Hematopoietic multipotent progenitor cell treated with erythropoietin and hydrocortisone succinate and interleukin-3 and kit ligand, for 17 days (in vitro differentiated cells): ENCODE data around the gene YES1.
"Not testable (repeated sequence)": the region's sequence is repeated elsewhere in the genome, so short reads cannot be mapped to it uniquely, and the experiment has no call there.

Source experiments
- DNase-seq: peaks from one replicate; pipeline ENCODE4 v3.0.0-alpha.2; 2015; ENCODE audit warnings: low spot score

Gene YES1

GRCh38 chr18:820591-821165 is 8.6 kb upstream of the YES1 start:
- DNase-seq: no peak

GRCh38 chr18:816869-817268 is 4.8 kb upstream of the YES1 start:
- no peak for DNase-seq

GRCh38 chr18:816088-816653 is 4.1 kb upstream of the YES1 start:
- no peak for DNase-seq

GRCh38 chr18:815353-815752 is 3.3 kb upstream of the YES1 start:
- no peak for DNase-seq

DNA sequence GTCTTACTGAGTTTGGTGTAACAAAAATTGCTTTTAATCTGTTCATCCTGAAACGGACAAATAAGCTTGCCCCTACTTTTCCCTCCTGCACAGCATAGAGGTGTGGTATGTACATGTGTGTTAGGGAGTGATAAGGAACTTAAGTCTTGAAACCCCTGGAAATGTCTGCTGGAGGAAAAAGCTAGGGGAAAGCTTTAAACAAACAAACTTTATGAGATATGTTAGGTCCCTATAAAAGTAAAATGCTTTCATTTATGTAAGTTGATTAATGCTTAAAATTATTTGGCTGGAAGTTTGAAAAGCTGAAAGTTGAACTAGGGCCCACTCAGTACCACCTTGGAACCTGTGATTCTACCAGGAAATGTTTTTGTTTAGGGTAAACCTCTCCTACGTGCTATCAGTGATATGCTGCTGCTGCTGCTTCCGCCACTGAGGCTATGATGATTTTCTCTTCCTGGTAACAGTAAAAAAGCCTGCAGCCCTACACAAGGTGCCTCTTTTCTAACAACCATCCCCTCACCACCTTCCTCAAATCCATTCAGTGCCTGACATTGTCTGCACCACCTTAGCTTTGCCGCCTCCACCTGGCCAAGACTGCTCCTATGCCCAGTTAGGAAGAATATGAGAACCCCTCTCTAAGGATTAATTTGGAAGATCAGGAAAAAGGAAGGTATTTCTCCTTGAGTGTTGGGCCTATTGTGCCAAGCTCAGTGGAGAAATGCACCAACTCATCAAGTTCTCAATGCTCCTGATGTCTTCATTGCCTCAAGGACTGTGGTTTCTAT is 2.5 kb upstream of the YES1 start:
- DNase-seq: peak; percentile 36

GRCh38 chr18:813172-814071 is 1.4 kb upstream of the YES1 start:
- DNase-seq: peak; percentile 27

- DNase-seq: peak; percentile 76
Observed at GRCh38 chr18:812376-813171, 532 bp upstream of the YES1 start.

GRCh38 chr18:811182-811891 is 705 bp downstream of the YES1 start:
- no peak for DNase-seq

- DNase-seq: no peak
Observed at GRCh38 chr18:809985-810642, 1.9 kb downstream of the YES1 start.

DNA sequence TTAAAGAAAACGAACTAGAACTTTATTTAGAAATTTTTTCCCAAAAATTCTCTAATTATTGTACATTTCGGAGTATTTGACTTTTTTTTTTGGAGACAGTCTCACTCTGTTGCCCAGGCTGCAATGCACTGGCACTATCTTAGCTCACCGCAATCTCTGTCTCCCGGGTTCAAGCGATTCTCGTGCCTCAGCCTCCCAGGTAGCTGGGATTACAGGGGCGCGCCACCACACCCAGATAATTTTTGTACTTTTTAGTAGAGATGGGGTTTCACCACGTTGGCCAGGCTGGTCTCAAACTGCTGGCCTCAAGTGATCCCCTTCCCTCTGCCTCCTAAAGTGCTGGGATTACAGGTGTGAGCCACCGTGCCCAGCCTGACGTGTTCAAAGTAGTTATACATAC is 2.8 kb downstream of the YES1 start:
- not testable (repeated sequence) for DNase-seq

GRCh38 chr18:808502-808901 is 3.5 kb downstream of the YES1 start:
- DNase-seq: no peak

DNA sequence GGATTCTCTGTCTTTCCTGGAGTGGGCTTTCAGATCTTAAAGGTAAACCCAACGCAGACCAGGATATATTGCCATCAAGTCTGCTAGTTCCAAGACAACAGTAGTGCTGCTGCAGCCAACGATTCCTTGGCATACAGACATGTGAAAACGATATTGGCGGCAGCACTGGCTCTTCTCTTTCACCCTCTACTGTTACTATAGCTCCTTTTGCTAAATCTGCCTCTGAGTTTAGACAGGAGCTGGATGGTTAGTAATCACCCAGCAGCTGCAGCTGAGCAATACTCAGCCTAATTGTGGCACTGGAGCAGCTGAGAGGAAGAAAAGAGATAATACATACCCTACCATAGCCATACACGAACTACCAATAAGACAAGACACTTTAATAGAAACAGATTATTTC is 4.0 kb downstream of the YES1 start:
- DNase-seq: no peak

DNA sequence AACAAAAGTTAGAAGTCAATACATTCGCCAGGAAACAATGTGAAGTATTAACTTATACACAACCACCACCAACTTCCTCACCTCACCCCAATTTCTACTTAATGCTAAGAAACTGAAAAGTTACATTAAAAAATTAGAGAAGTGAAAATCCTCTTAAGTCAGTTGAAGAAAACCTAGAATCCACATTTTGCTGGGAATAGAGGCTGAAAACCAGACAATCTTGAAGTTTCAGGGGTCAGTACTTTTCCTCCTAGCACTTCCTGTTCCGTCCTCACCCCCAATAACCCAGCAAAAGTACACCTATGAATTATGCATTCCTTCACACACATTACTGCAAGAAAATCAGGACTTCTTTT is 6.3 kb downstream of the YES1 start:
- no peak for DNase-seq

DNA sequence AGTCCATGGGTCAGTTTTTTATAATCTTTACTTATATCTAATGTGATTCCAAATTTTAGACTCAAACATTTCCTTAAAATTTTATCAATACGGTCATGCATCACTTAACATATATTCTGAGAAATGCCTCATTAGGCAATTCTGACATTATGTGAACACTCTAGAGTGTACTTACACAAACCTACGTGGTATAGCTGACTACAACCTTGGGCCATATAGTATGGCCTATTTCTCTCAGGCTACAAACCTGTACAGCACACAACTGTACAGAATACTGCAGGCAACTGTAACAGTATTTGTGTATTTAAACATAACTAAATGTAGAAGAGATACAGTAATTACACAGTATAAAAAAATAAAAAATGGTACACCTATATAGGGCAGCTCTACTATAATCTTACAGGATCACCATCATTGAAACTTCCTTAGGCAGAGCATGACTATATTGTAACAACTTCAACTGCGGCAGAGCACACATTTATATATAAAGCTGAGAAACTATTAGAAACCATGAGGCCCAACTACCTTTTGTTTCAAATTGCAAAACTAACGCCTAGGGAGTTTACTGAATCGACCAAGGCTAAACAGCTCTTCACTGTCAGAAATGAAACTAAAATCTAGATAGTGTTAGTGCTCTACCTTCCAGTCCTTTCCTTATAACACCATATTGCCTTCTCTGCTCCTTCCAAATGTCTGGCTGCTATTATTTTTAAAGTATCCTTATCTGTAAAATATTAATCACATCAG is 6.9 kb downstream of the YES1 start:
- DNase-seq: no peak

DNA sequence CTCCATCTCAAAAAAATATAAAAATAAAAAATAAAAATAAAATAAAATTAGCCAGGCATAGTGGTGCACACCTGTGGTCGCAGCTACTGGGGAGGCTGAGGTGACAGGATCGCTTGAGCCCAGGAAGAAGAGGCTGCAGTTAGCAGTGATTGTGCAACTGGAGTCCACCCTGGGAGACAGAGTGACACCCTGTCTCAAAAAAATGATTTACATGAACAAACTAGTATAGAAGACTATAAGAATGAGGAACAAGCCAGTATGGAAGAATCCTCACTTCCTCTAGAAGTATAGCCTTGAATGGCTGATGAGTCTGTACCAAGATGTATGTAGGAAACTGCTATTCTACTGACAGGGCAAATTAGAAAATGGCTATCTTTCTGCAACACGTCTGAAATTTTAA is 10.9 kb downstream of the YES1 start:
- no peak for DNase-seq

- DNase-seq: no peak
Observed at GRCh38 chr18:799943-800342, 12.1 kb downstream of the YES1 start.

DNA sequence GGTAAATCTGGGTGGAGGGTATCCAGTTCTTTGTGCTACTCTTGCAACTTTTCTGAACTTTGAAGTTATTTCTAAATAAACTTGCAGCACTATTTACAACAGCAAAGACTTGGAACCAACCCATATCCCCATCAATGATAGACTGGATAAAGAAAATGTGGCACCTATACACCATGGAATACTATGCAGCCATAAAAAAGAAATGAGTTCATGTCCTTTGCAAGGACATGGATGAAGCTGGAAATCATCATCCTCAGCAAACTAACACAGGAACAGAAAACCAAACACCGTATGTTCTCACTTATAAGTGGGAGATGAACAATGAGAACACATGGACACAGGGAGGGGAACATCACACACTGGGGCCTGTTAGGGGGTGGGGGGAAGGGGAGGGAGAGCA is 16.7 kb downstream of the YES1 start:
- DNase-seq: not testable (repeated sequence)

DNA sequence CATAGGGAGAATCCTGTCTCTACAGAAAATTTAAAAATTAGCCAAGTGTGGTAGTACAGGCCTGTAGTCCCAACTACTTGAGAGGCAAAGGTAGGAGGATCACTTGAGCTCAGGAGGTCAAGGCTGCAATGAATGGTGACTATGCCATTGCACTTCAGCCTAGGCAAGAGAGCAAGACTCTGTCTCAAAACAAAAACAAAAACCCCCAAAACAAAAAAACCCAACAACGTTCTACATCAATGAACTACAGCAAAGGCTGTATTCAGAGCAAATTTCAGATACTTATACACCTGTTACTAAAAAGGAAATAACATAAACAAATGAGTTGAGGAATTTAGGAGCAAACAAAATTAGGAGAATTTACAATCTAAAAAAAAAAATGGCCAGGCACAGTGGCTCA is 22.6 kb downstream of the YES1 start:
- no peak for DNase-seq

DNA sequence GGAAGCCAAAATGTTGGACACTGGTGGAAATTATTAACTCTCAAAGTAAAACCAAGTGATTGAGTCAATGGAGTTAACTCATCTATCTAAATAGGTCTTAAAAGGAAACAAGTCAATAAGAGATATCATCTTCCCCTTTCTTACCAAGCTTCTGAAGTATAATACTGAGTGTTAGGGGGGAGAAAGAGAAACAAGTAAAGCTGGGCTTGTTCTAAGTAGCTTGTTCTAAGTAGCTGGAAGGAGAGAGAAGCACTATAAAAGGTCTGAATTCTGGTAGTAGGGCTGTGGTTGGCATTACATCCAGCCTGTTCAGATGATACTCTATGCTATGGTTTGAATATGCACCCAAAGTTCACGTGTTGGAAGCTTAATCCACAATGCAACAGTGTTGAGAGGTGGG is 26.8 kb downstream of the YES1 start:
- DNase-seq: no peak
